Measurements from ENCODE around the gene ATRX.

GRCh38 chrX:77743720-77744119, 42.3 kb downstream of the ATRX start:
- no peak for TF ChIP-seq POLR2A (IDR thresholded peaks at IDR 0.05)
- no peak for TF ChIP-seq CTCF (IDR thresholded peaks at IDR 0.05 in 4 of 5, conservative IDR thresholded peaks at IDR 0.05 in 1 of 5)

All from gastrocnemius medialis (tissue), 4 donors.